ENCODE measurements around the gene HSP90AB1. TPM values are rescaled to one million over a fixed set of nuclear protein-coding genes. Genes with fewer than 3 reads are reported as not detected.

The HSP90AB1 gene
- total RNA-seq, 1 donor from 2014 or later = 463 TPM

DNA sequence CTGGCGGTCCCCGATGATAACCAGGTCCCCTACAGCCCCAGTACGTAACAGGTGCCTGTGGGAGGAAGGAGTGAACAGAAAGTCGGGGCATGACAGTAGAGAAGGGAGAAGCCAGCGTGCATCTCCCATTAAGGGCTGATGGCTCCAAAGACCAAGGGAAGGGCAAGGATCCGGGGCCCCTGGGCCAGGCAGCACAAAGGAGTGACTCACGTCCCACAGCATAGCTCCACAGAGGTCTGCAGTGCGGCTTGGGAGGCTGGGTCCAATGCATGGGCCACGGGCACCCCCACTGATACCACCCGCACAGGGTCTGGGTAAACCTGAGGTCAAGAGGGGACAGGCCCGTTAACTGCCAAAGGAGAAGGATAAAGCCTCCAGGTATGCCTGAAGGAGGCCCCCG is 56.0 kb downstream of the HSP90AB1 start:
- FAIRE-seq (no peak), DNase-seq (ENCODE audit: low spot score in 2 of 2) (no peak)

Small RNAs within 50 kb of the gene (small RNA-seq; reads per million reads assigned to genes)
- gene RN7SL811P = not detected

Other genes starting within 250 kb of the HSP90AB1 start
- gene MRPL14, start 119.6 kb upstream of the HSP90AB1 start, total RNA-seq = 41.2 TPM
- 35.5 TPM for gene TMEM63B, start 119.5 kb upstream of the HSP90AB1 start, total RNA-seq
- gene CAPN11, start 88.3 kb upstream of the HSP90AB1 start, total RNA-seq = not detected
- not detected for gene MYMX, start 30.2 kb upstream of the HSP90AB1 start, total RNA-seq
- 3.7 TPM for gene SLC29A1, start 23.5 kb upstream of the HSP90AB1 start, total RNA-seq
- gene SLC35B2, start 10.4 kb downstream of the HSP90AB1 start, total RNA-seq = 32.2 TPM
- 8.2 TPM for gene NFKBIE, start 18.4 kb downstream of the HSP90AB1 start, total RNA-seq
- gene TMEM151B, start 23.3 kb downstream of the HSP90AB1 start, total RNA-seq = 45.7 TPM
- gene AARS2, start 66.2 kb downstream of the HSP90AB1 start, total RNA-seq = 12.2 TPM
- gene SPATS1, start 95.5 kb downstream of the HSP90AB1 start, total RNA-seq = 0.41 TPM
- gene CDC5L, start 140.6 kb downstream of the HSP90AB1 start, total RNA-seq = 56.7 TPM